ENCODE data around the gene MYL5.
A peak's percentile ranks its signal among the peaks of the same experiment; 100 is the strongest.
"Not testable (repeated sequence)": the region's sequence is repeated elsewhere in the genome, so short reads cannot be mapped to it uniquely, and the experiment has no call there.

Gene MYL5

GRCh38 chr4:687048-687970, 13.0 kb downstream of the MYL5 start:
- DNase-seq = no peak

GRCh38 chr4:687971-688853, 13.9 kb downstream of the MYL5 start:
- DNase-seq = no peak

DNA sequence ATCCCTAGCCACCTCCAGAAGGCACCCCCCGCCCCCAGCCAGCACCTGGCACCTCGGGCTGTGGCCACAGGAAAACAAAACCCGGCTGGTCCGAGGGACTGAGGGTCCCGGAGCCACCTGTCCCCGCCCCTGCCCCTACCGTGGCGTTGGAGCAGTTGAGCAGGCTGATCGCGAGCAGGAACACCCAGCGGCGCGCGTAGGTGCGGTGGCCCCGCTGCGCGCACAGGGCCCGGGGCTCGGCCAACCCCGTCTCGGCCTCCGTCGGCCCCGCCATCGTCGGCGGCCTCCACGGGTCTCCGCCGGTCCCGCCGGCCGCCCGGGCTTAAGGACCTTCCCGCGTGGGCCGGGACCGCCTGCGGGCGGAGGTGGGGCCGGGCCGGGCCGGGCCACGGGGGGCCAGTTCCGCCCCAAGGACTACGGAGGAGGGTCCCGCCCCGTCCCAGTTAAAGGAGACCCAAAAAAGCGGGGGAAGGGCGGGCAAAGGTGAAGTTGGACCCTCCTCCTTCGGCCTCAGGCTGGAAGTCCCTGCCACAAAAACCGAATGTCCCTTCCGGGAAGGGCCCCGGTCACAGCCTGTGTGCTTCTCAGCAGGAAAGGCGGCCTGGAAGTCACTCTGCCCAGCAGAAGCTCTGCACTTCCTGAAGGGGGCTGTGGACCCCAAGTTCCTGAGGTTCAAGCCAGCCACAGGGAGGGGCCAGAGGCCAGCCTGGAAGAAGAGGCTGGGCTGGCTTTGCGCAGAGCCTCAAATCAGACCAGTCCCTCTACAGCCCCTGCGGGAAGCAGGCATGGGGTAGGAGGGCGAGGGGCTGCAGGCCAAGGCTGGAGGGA, 14.7 kb downstream of the MYL5 start, which contains the start of gene SLC49A3:
Gene SLC49A3, minus strand, starts transcription at position 298 of the 828 bp plus-strand sequence. Its CDS starts 24 bp downstream, at position 274.
- no peak for DNase-seq

DNA sequence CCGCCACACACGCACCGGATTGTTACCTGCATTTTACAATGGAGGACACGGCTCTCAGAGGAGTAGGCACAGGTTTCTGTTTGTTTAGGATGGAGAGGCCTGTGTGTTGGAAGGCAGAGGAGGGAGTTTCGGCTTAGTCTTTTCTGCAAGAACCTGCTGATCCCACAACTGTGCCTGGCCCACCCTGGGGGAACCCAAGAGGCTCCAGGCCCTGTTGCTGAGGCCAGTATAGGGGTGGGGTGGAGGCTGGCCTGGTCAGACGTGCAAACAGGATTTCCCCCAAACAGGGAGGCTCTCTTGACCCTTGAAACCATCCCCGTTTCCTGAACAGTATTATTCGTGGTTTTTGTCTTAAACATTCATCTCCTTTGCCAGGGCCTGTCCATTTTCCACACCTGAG, 15.4 kb downstream of the MYL5 start:
- DNase-seq = no peak

DNA sequence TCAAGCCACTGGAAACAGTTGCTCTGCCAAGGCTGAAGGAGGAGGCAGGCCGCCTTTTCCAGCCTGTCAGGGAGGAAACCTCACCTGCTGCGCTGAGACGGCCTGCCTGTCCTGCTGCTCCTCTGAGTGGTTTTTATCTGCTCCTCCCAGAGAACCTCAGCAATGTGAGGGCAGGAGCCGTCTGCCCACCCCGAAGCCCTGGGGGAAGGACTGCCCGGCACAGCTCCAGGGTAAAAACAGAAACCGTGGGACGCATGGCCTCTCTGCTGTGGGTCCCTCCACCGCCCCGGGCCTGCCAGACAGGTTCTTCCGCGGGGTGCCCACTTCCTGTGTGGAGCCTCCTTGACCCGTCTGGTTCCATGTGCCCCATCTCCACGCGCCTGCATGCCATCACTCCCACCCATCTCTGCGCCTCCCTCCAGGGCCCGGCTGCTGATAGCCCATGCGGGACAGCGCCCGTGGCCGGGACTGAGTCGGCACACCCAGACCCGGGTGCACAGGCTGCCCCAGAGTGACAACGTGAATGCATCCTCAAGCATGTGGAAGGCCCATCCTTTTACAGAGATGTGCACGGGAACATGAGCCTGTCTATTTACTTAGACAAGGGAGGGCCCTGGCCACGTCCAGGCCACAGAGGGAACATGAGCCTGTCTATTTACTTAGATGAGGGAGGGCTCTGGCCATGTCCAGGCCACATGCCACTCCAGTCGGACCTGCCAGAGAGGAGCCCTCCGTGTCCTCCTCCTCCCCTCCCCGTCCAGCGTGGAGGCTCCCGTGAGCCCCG, 18.6 kb downstream of the MYL5 start:
- DNase-seq = no peak

DNA sequence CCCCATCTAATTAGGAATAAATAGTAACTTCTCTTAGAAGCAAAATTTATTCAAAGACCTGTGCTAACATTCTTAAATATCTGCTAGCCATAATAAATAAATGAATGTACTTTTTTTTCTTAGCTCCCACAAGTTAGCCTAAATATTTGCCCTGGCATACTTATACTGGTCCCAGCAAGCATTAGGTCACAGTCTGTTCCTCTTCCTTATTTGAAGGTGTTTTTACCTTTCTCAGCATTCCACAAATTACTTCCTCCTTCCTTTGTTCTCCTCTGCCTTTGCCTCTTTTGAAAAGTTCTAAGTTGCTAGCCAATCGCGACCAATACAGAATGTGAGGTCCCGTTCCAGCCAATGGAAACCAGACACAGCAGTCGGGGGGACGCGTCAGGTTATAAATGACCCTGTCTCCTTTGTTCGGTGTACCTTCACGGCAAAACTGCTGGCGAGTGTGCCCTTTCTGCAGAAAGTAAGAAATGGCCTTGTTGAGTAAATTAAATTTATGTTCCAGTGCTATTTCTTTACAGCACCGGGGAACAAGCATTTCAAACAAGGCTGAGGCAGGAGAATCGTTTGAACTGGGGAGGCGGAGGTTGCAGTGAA, 20.1 kb downstream of the MYL5 start:
- DNase-seq = not testable (repeated sequence)

DNA sequence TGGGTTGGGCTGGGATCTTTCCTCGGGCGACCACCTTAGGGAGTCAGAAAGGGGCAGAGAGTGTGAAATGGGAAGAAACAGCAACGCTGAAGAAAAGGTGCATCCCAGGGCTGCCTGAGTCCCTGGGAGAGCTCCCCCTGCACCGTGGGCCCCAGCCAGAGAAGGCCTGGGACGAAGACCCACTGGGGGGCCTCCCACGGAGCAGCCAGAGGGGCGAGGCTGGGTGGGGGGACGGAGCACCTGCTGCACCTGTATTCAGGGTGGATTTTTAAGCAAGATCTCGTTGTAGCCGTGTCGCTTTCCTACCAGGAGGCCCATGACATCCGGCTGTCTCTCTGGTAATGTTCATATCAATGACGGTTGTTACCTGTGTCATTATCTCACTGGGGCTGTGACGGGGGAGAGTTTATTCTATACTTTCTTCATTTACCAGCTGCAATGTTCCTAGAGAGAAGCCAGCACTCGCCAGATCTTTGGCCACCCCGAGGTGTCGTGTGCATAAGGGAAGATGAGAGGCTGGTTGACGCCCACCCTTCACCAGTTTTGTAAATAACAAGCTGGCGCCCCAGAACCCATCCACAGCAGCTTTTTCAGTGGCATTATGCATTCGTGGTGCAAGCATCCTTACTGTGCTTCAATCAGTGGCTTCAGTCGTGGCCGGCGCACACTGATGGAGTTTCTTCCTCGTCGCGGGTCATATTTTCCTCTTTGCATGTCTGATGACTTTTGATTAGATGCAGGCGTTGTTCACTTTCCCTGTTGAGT, 25.7 kb downstream of the MYL5 start:
- no peak for DNase-seq

DNA sequence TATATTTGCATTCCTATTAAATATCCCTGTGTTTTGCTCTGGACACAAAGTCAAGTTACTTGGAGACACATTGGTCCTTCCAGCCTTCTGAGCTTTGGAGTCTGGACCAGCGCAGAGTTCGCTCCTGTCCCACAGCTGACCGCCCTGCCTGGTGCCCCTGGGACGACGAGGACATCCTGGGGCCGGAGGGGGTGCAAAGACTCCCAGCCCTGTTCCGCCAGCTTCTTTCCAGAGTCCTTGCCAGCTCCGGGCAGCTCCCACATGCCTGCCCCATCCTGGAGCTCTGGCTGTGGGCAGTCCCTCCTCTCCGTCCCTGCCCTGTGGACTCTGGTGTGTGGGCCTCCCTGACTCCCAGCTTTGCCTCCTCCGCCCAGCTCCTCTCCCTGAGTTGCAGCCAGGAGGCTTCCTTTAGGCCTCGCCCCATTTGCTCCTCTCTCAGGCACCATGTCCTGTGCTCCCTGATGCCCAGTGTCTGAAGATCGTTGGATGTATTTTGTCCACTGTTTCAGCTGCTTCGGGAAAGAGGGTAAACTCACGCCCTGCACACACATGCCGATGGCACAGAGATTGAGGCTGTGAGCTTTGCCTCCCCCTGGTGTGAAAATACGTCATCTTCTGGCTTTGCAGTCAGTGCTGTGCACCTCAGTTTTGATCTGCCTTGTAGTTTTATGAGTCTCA, 26.4 kb downstream of the MYL5 start:
- no peak for DNase-seq

- DNase-seq = no peak
These were observed 28.3 kb downstream of the MYL5 start for GRCh38 chr4:702618-703048.

DNA sequence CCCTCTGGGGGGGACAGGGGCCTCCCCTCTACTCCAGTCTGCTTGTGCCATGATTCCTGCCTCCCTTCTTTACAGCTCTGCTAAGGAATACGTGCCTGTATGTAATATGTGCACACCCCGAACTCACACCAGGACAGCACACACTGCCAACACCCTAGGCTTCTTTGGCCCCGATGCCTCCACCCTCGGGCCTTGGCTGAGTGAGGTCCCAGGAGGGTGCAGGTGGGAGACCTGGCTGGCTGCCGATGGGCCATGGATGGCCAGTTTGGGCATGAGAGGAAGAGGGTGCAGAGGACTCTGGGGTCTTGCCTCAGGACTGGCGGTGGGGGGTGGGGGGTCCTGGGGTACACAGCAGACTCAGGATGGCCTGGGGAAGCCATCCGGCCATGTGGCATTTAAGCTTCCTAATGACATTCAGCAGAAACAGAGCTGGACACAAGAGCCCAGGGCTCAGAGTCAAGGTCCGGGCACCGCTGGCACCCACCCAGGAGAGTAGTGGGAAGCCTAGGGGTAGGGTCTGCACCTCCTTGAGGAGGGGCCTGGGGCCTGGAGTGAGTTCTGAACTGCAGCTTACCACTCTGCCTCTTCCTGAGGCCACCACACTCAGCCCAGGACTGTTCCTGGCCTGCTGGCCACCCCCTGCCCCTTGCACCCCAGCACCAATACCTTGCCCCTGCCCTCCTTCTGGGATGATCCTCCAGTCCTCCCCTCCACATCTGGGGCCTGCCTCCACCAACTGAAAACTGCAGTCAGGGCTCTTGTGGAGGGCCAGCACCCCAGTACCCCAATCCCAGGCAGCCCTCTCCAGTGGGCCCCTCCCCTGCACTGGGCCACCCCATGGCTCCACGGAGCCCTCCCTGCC, 29.2 kb downstream of the MYL5 start:
- no peak for DNase-seq

- DNase-seq = no peak
These were observed 30.0 kb downstream of the MYL5 start for GRCh38 chr4:704198-704891.

- DNase-seq = no peak
These were observed 30.6 kb downstream of the MYL5 start for GRCh38 chr4:704971-705277.

DNA sequence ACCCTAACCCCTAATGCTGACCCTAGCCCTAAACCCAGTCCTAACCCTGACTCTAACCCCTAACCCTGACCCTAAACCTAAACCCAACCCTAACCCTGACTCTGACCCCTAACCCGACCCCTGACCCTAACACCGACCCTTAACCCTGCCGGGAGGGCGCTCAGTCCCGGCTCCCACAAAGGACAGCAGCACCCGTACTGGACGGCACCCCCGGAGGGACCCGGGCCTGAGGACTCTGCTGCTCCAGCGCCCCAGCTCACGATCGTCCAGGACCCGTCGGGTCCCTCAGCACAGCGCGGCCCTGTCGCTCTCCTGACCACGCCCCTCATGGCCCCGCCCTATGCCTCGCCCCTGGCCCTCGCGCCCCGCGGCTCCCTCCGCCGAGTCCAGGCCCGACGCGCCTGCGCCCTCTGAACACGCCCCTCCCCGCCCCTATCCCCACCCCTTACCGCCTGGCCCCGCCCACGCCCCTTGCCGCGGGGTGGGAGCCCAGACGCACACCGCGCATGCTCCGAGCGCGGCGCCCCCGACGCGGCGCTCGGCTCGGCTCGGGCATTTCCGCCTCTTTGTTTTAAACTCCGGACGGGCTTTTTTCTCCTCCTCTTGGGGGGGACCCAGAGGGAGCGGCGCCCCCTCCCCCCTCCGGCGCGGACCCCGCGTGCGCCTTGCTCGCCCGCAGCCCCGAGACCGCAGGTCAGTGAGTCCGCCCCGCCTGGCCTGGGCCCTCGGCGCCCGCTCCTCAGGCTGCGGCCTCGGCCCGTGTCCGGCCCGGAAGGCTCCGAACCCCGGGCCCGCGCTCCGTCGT, 31.1 kb downstream of the MYL5 start, which contains the start of gene PCGF3:
Gene PCGF3, plus strand, starts transcription at position 555 of the 805 bp plus-strand sequence. CDS start 27,849 bp downstream, outside the sequence.
- peak; percentile 93 for DNase-seq

DNA sequence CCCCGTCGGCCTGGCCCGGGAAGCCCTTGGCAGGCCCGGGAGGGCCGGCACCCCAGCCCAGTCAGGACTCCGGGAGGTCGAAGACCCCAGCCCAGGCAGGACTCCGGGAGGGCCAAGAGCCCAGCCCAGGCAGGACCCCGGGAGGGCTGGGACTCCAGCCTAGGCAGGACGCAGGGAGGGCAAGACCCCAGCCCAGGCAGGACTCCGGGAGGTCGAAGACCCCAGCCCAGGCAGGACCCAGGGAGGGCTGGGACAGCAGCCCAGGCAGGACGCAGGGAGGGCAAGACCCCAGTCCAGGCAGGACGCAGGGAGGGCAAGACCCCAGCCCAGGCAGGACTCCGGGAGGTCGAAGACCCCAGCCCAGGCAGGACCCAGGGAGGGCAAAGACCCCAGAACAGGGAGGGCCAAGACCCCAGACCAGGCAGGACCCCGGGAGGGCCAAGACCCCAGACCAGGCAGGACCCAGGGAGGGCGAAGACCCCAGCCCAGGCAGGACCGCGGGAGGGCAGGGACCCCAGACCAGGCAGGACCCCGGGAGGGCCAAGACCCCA, 31.8 kb downstream of the MYL5 start:
- not testable (repeated sequence) for DNase-seq

DNA sequence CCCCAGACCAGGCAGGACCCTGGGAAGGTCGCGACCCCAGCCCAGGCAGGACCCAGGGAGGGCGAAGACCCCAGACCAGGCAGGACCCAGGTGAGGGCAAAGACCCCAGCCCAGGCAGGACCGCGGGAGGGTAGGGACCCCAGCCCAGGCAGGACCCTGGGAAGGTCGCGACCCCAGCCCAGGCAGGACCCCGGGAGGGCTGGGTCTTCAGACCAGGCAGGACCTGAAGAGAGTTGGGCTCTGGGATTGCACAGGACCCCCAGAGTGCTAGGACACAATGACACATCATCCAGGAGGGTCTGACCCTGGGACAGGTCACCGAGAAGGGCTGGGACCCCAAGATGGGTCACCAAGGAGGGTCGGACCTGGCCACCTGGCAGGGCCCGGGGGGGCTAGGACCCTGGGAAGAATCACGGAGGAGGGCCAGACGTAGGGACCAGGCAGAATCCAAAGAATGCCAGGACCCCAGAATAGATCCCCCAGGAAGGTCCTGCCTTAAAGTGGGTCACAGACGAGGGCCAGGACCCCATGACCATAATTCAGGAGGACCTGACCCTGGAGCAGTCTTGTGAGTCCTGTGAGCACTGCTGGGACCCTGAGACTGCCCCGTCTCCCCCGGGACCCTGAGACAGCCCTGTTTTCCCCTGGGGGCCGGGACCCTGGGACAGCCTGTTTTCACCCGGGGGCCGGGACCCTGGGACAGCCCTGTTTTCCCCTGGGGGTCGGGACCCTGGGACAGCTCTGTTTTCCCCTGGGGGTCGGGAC, 32.7 kb downstream of the MYL5 start:
- no peak for DNase-seq

DNA sequence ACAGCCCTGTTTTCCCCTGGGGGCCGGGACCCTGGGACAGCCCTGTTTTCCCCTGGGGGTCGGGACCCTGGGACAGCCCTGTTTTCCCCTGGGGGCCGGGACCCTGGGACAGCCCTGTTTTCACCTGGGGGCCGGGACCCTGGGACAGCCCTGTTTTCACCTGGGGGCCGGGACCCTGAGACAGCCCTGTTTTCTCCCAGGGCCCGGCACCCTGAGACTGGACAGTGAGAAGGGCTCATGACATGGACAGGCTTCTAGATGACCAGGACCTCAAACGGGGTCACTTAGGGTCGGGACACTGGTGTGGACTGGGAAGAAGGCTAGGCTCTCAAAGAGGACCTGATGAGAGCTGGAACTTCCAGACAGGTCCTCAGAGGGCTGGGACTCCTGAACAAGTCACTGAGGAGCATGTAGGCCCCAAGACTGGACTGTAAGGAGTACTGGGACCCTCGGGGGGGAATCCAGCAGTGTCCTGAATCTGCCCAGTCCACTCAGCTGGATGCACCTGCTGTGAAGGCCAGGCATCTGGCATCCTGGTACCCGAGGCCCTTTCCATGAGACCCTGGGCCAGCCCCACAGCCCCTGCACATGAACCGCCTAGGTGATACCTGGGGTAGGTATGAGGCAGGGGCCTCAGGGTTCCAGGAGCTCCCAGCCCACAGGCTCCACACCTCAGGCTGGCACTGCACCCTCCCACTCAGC, 33.7 kb downstream of the MYL5 start:
- DNase-seq = no peak

Data from activated effector memory CD4-positive, alpha-beta T cell treated with Interleukin-2 at 50 U/mL for 16 hours (primary cell).